Measurements from ENCODE around the gene CD3D. TPM values are rescaled to one million over a fixed set of nuclear protein-coding genes. Genes with fewer than 3 reads are reported as not detected.

CD3D gene
- total and polyA plus RNA-seq, 11 donors, result 0.38 to 11.2 (median 1.7) TPM; not detected in 5

- TF ChIP-seq POLR2A (IDR thresholded peaks at IDR 0.05), result no peak
- TF ChIP-seq, protein P1, sequence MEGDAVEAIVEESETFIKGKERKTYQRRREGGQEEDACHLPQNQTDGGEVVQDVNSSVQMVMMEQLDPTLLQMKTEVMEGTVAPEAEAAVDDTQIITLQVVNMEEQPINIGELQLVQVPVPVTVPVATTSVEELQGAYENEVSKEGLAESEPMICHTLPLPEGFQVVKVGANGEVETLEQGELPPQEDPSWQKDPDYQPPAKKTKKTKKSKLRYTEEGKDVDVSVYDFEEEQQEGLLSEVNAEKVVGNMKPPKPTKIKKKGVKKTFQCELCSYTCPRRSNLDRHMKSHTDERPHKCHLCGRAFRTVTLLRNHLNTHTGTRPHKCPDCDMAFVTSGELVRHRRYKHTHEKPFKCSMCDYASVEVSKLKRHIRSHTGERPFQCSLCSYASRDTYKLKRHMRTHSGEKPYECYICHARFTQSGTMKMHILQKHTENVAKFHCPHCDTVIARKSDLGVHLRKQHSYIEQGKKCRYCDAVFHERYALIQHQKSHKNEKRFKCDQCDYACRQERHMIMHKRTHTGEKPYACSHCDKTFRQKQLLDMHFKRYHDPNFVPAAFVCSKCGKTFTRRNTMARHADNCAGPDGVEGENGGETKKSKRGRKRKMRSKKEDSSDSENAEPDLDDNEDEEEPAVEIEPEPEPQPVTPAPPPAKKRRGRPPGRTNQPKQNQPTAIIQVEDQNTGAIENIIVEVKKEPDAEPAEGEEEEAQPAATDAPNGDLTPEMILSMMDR (IDR thresholded peaks at IDR 0.05), result no peak
- H3K4me3 ChIP-seq, result no peak overlapping the region
- no peaks in the 10 kb centered on the region for H3K36me3 ChIP-seq
- DNase-seq (no peak), ATAC-seq (no peak)
- 49 to 57% (median 55%) methylated on average over 7 of the region's 7 CpGs for WGBS, 4 donors
- no peak overlapping the region for H3K27ac ChIP-seq
- H3K27me3 ChIP-seq, result peaks cover 0 to 29% (median 13%) of the 10 kb centered on the region in 9 donors
- H3K9me3 ChIP-seq, result peaks cover 0 to 4% (median 0%) of the 10 kb centered on the region in 12 donors
- H3K4me1 ChIP-seq, result peaks cover 0 to 51% (median 12%) of the 10 kb centered on the region in 12 donors
- intact Hi-C loops (cut with DNase I), result no loop called here
Measured at GRCh38 chr11:118314988-118315411, 27.5 kb downstream of the CD3D start.

DNA sequence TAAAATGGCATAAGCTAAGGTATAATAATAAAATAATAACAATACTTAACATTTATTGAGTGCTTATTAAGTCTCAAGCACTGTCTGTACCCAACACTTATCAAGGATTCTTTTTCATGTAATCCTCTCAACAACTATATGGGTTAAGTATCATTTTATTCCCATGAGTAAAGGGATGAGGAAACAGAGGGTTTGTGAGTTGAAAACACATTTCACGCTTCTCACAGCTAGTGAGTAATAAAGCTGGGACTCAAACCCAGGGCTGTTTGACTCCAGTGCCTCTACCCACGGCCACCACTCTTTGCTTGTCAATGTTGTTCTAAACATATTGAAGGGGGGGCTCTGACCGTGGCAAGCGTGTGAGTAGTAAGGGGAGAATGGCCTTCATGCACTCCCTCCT, 29.3 kb downstream of the CD3D start:
- Histone ChIP-seq H3K4me3 (no peak overlapping the region), H3K4me1 (peaks cover 0 to 34% (median 12%) of the 10 kb centered on the region in 12 donors), H3K27me3 (peaks cover 0 to 29% (median 13%) of the 10 kb centered on the region in 9 donors), H3K36me3 (no peaks in the 10 kb centered on the region), H3K9me3 (peaks cover 0 to 4% (median 0%) of the 10 kb centered on the region in 12 donors), H3K27ac (no peak overlapping the region)
- DNase-seq, result no peak
- intact Hi-C loops (cut with DNase I), result no loop called here
- 54 to 61% (median 60%) methylated on average over 4 of the region's 4 CpGs for WGBS, 4 donors
- TF ChIP-seq, protein P1 (IDR thresholded peaks at IDR 0.05), result no peak
- no peak for TF ChIP-seq POLR2A (IDR thresholded peaks at IDR 0.05)
- no peak for ATAC-seq

DNA sequence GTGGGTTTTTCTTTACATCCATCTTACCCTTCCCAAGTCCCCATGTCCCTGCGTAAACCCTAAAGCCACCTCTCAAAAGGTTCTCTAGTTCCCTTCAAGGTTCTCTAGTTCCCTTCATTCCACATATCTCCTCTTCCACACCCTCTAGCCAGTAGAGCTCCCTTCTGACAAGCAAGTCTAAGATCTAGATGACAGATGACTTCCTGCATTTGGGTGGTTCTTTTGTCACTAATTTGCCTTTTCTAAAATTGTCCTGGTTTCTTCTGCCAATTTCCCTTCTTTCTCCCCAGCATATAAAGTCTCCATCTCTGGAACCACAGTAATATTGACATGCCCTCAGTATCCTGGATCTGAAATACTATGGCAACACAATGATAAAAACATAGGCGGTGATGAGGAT, 30.2 kb downstream of the CD3D start:
- 92 to 94% (median 94%) methylated on average over 2 of the region's 2 CpGs for WGBS, 4 donors
- intact Hi-C loops (cut with DNase I), result no loop called here
- ATAC-seq (no peak), DNase-seq (no peak)
- no peak for TF ChIP-seq POLR2A (IDR thresholded peaks at IDR 0.05)
- TF ChIP-seq, protein P1 (IDR thresholded peaks at IDR 0.05), result no peak
- H3K36me3 ChIP-seq, result no peaks in the 10 kb centered on the region
- H3K27me3 ChIP-seq, result peaks cover 0 to 29% (median 13%) of the 10 kb centered on the region in 9 donors
- peaks cover 0 to 4% (median 0%) of the 10 kb centered on the region in 12 donors for H3K9me3 ChIP-seq
- H3K27ac ChIP-seq, result no peak overlapping the region
- H3K4me3 ChIP-seq, result no peak overlapping the region
- peaks cover 0 to 25% (median 12%) of the 10 kb centered on the region in 12 donors for H3K4me1 ChIP-seq

- 68 to 77% (median 73%) methylated on average over 4 of the region's 4 CpGs for WGBS, 4 donors
- H3K4me3 ChIP-seq, result no peak overlapping the region
Measured at GRCh38 chr11:118311518-118311917, 31.0 kb downstream of the CD3D start.

More at GRCh38 chr11:118311518-118311917, 31.0 kb downstream of the CD3D start:
- H3K27me3 ChIP-seq, result peaks cover 0 to 29% (median 13%) of the 10 kb centered on the region in 9 donors
- peaks cover 0 to 4% (median 0%) of the 10 kb centered on the region in 12 donors for H3K9me3 ChIP-seq
- DNase-seq (no peak), ATAC-seq (no peak)
- peaks cover 0 to 16% (median 7%) of the 10 kb centered on the region in 12 donors for H3K4me1 ChIP-seq
- intact Hi-C loops (cut with DNase I), result no loop called here
- no peaks in the 10 kb centered on the region for H3K36me3 ChIP-seq
- TF ChIP-seq, protein P1 (IDR thresholded peaks at IDR 0.05), result no peak
- TF ChIP-seq POLR2A (IDR thresholded peaks at IDR 0.05), result no peak
- no peak overlapping the region for H3K27ac ChIP-seq

All from heart left ventricle (tissue), 16 donors.